Suprapubic skin (tissue), 4 donors: ENCODE measurements around the gene ADCY5.

ENCODE experiments used
- EP300 ChIP-seq: sonication (generic); formaldehyde crosslinking; IDR thresholded peaks from one replicate; pipeline ENCODE4 v1.6.1; 2017; ENCODE audit warnings: antibody characterized with exemption
- POLR2AphosphoS5 ChIP-seq, 3 donors: sonication (generic); formaldehyde crosslinking; IDR thresholded peaks; one replicate each; pipeline ENCODE4 v1.6.1; 2017; ENCODE audit warnings: antibody characterized with exemption in 3 of 3
- TF ChIP-seq, protein P1 (sequence below), 2 donors: fragments of 200-600 bp in 1 of 2; fragments of 450-650 bp in 1 of 2; sonication (generic) in 1 of 2; IDR thresholded peaks; one replicate each; pipeline ENCODE4 v1.5.1; 2016 to 2019; ENCODE audit warnings: antibody characterized with exemption in 2 of 2, mild to moderate bottlenecking in 1 of 2, moderate library complexity in 1 of 2

DNA sequence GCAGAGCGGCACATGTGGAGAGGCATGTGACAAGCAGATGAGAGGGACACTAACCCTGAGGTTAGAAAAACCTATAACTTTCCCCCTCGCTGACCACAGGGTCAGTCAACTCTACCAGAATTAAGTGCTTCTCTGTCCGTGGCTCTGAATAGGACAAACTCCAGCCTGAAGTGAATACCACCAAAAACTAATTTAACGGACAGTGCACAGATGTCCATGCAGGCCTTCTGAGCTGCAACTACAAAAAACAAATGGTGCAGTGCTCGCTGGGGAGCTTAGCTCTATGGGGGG is 59.3 kb downstream of the ADCY5 start:
- no peak for TF ChIP-seq POLR2AphosphoS5 (IDR thresholded peaks at IDR 0.05)
- TF ChIP-seq, protein P1, sequence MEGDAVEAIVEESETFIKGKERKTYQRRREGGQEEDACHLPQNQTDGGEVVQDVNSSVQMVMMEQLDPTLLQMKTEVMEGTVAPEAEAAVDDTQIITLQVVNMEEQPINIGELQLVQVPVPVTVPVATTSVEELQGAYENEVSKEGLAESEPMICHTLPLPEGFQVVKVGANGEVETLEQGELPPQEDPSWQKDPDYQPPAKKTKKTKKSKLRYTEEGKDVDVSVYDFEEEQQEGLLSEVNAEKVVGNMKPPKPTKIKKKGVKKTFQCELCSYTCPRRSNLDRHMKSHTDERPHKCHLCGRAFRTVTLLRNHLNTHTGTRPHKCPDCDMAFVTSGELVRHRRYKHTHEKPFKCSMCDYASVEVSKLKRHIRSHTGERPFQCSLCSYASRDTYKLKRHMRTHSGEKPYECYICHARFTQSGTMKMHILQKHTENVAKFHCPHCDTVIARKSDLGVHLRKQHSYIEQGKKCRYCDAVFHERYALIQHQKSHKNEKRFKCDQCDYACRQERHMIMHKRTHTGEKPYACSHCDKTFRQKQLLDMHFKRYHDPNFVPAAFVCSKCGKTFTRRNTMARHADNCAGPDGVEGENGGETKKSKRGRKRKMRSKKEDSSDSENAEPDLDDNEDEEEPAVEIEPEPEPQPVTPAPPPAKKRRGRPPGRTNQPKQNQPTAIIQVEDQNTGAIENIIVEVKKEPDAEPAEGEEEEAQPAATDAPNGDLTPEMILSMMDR (IDR thresholded peaks at IDR 0.05), result no peak
- TF ChIP-seq EP300, result no peak
